ENCODE data around the gene UBR2.

The UBR2 gene

DNA sequence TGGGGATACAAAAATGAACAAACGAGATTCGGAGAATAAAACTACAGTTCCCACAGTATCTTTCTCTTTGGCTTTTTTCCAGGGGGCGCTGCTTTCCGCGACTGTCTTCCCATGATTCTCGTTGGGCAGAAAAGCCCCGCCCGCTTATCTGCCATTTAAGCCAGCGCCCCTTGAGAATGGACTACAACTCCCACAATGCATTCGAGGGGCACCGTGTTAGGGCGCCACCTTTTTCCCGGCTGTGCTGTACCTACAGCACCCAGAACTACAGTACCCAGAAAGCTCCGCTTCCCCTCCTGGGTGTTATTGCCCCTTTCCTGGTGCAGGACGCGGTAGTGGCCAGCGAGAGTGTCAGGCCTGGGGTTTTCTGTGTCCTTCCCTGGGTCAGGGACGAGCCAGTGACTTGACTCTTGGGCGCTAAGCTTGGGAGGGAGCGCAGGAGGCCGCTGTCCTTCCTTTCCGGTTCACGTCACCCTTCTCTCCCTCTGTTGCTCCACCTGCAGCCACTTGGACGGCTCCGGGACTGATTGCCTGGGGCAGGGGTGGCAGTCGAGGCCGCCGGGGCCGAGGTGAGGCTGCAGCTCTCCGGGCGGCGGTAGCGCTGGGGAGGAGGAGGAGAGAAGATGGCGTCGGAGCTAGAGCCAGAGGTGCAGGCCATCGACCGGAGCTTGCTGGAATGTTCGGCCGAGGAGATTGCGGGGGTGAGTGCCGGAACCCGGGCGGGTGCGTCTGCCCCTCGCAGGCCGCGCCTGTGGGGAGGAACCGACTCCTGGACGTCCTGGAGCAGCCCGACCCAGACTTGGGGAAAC, at the start of gene UBR2:
UBR2 (plus strand) TSS at position 333 of the 809 bp plus-strand sequence; CDS start at position 624, 291 bp downstream.
- peak; percentile 79 to 91 (median 84) for DNase-seq (ENCODE audit: low read depth in 4 of 4, low spot score in 1 of 4)

DNA sequence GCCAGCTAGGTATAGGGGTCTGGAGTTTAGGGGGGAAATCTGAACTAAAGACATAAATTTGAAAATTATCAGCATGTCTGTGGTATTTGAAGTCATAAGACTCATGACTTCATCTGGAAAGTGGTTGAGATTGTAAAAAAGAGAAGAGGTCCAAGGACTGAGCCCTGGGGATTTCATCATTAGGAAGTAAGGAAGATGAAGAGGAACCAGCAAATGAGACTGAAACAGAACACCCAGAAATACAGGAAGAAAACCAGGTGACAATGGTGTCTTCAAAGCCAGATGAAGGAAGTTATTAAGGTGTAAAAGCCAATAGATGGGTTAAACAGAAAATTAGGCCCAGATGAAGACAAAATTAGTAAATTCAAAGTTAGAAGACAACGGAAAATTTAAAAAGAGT, 49.1 kb upstream of the UBR2 start:
- DNase-seq (ENCODE audit: low read depth in 4 of 4, low spot score in 1 of 4): no peak

DNA sequence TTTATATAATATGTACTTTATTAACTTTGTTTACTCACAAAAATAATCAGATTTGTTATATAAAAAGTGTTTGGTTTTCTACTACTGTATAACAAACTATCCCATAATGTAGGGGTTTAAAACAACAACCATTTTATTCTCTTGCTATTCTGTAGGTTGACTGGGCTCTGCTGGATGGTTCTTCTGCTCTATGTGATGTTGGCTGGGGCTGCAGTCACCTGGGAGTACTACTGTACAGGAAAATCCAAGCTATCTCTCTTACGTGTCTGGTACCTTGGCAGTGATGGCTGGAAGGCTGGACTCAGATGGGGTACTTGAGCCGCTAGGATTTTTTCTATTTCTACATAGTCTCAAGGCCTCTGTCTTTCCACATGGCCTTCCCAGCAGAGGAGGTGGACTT, 44.0 kb upstream of the UBR2 start:
- no peak for DNase-seq (ENCODE audit: low read depth in 4 of 4, low spot score in 1 of 4)

DNA sequence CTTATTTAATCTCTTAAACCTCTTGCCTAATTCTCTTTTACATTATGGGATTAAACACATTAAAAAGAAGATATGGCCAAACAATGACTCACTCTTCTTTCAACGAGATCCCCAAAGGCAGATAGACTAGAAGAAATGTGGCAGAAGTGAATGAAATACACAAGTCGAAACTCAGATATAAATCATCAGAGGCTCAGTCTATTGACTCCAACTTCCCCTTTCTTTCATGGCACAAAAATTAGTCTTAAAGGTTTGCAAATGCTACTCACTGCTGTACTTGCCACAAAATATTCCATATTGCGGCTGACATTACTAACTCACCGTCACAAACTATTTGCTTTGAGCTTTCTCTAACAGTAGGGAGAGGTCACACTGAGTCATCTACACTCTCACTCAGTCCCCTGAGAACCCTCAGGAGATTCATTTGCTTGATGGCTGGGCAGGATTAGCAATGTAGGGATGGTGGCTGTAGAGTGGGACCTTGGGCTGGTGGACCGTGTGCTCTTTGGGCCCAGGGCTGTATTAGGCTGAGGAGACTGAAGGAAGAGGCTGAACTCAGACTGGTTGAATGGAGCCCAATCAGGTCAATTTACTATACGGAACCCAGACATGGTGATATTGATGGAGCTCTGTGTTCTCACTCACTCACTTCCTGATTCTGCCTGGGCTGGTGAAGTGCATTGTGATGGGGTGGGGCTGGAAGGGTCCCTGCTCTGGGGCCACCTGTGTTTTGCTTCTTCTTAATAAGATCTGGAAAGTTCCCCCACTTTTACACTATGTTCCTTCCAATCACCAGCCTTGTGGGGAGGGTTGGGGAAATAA, 42.8 kb upstream of the UBR2 start:
- DNase-seq (ENCODE audit: low read depth in 4 of 4, low spot score in 1 of 4): peak in 1 of 4 experiments; percentile 4

DNA sequence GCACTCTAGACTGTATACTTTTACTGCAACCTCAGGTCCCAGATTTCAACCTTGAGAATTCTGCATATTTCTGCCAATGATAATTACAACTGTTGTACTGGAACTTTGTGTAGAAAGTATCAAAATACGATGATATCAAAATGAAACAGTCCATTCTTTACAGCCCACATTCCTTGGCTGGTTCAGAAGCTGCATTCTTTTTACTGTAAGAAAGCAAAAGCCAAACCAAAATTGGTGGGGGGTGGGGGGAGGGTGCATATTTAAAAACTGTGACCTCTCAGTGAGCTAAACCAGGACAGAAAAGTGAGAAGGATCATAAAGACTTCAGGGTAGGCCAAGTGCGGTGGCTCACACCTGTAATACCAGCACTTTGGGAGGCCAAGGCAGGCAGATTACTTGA, 41.8 kb upstream of the UBR2 start:
- DNase-seq (ENCODE audit: low read depth in 4 of 4, low spot score in 1 of 4): no peak

DNA sequence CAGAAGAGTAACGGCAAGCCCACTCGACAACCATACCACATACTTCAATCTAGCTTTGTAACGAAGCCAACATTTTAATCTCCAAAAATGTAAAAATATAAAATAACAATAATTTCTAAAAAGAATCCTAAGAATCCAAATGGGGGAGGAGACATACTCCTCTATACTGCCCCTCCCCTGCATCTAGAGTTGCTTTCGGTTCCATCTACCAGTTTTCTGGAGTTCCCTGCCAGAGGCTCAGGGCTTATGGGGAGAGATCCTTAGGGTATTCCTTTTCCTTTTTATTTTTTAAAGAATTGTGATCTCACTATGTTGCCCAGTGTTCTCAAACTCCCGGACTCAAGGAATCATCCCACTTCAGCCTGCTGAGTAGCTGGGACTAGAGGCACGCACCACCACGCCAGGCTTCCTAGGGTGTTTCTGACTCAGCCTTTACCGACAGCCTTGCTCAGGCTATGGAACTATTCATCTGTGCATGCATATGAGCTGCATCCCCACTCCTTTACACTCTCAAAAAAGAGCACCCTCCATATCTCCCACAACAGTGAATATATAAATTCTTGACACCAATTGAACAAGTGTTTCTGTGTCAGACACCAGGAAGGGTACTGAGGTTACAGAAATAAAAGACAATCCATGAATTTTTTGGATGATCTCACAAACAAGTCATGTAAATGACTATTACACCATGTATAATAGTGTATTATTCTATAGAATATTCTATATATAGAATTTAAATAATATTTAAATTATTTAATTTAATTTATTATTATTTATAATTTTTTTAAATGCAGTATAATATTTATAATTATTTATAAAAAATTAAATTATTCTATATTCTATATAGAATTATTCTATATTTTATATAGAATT, 40.7 kb upstream of the UBR2 start:
- no peak for DNase-seq (ENCODE audit: low read depth in 4 of 4, low spot score in 1 of 4)

DNA sequence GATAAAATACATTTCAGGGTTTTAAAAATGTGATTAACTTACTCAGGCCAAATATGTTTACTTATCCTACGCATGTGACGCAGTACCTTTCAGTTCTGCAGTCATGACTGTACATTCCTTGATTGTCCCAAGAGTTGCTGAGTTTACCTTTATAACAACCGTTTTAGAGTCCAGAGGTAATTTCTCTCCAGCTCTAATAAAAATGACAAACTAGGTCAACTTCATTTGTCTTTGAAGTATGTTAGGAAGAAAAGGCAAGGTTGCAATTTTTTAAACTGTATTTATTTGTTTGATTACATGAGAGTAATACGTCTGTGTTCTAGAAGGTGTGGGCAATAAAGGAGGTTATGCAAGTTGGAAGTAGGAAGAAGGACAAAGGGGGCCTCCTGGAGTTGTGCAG, 38.6 kb upstream of the UBR2 start:
- DNase-seq (ENCODE audit: low read depth in 4 of 4, low spot score in 1 of 4): no peak

DNA sequence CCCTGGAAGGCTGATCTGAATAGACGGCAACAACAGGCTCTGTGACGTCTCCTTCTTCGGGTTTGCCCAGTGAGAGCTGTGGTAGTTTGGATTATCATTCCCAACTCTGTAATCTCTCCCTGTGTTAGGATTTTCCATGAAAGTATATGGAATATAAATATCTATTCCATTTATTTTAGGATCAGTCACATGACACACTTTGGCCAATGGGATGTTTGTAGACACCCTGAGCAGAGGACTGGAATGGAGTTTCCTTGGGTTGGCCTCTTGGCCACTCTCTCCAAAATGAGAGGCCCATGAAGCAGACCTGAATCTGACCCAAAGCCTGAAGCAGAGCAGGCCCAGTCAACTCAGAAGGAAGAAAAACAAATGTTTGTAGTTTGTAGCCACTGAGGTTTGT, 37.2 kb upstream of the UBR2 start:
- DNase-seq (ENCODE audit: low read depth in 4 of 4, low spot score in 1 of 4): no peak

DNA sequence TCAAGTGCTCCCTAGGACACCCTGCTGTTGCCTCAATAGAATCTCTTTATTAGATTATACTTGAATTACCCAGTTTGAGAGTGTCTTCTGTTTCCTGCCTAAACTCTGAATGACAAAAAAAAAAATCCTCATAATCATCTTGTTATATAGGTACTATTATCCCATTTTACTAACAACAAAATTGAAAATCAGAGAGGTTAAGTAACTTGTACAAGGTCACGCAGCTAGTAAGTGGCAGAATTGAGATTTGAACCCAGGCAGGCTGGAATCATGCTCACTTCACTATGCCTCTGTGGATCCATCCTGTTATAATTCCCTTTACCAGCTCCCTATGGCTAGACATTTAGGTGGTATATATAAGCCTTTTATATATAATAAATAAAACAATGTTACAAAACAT, 36.6 kb upstream of the UBR2 start:
- no peak for DNase-seq (ENCODE audit: low read depth in 4 of 4, low spot score in 1 of 4)

DNA sequence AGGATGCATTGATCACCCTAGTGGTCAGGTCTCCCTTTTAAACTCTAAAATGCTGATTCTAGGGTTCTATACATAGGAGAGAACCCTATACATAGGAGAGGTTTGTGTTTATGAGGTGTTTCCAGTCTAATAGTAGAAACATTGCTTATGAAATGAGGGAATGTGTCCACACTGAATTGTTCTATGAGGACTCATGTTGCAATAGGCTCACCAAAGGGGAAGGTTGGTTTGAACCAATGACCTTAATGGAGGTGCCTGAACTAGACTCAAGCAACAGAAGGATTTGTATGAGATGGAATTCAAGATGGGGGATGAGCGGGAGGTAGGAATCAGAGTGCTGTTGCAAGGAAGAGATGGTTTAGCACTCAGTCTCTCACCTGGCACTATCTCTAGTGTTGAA, 33.5 kb upstream of the UBR2 start:
- DNase-seq (ENCODE audit: low read depth in 4 of 4, low spot score in 1 of 4): no peak

DNA sequence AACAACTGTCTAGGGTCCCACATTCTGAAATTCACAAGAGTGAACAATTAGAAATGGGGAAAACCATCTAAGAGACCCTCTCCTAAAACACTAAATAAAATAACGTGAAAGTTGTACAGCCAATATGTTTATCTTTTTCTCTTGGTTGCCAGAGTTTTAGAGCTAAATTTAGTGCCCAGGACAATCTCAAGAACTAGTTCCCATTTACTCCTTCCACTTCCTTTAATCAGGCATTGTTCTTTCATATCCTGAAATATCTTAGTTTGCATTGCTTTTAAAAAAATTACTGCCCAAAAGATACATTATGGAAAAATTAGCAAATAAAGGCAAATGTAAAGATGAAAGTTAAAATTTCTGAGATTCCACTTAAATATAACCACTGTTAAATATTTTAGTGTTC, 33.1 kb upstream of the UBR2 start:
- DNase-seq (ENCODE audit: low read depth in 4 of 4, low spot score in 1 of 4): no peak

DNA sequence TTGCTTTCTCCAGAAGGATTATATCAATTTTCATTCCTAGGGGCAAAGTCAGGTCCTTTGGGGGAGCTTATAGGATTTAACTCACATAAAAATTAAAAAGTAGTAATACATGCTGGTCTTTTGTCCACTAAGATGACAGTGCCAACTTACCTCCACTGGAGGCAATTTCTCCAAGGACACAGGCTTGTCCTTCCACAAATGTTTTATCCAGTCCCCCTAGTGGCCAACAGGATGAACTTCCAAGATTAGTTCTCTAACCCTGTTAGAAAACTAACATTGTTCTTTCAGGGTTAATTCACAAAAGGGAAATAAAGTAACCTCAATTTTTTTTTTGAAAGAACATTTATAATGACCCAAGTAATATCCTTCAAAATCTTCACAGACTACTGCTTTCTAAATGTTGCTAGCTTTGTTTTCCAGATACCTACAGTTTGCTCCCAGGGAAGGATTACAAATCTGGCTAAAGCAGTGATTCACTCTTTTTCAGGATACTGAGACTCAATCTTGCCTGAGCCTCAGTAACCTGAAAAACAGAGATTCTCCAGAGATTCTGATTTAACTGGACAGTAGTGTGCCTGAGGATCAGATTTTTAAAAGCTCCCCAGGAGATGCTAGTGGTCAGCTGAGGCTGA, 31.7 kb upstream of the UBR2 start:
- DNase-seq (ENCODE audit: low read depth in 4 of 4, low spot score in 1 of 4): no peak

DNA sequence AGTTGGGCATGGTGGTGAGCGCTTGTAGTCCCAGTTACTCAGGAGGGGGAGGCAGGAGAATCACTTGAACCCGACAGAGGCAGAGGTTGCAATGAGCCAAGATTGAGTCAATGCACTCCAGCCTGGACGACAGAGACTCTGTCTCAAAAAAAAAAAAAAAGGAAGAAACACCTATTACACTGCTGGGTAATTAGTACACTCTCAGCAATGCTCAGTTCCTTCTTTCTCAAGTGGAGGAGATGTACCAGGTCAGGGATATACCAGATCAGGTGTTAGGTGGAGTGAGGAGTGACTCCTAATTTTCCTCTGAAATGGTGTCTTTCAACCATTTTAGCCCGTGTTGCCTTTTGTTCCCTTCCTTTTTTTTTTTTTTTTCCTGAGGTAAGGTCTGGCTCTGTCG, 30.0 kb upstream of the UBR2 start:
- no peak for DNase-seq (ENCODE audit: low read depth in 4 of 4, low spot score in 1 of 4)

DNA sequence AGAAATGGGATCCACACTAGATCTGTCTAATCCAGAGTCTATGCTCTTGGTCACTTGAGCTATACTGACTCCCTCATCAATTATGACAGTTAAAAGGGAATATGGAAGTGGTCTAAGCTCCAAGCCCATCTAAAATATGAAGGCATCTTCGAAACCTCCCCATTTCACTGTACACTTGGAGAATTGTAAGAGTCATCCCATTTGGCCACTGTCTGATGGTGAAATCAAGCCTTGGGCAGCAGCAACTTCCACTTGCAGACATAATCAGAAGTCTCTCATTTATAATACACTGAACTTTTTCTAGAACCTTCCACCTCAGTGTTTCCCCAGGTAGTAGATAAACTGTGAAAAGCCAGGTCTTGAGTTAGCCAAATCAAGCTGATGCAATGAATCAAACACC, 26.3 kb upstream of the UBR2 start:
- DNase-seq (ENCODE audit: low read depth in 4 of 4, low spot score in 1 of 4): no peak

DNA sequence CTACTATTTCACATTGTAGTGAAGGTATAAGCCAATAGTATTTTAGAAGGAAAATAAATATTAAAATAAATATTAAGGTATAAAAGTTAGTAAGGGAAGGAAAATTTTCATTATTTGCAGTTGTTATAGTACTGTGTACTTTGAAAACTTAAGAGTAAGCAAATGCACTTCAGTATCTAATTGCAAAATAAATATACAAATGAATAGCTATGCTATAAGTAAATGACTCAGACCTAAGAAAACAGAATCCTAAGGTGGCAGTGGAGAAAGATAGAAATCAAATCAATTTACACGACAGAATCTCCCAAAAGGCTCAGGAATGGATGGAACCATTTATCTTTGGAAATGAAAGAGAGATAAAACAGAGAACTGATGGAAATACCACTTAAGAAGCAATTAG, 24.7 kb upstream of the UBR2 start:
- no peak for DNase-seq (ENCODE audit: low read depth in 4 of 4, low spot score in 1 of 4)

DNA sequence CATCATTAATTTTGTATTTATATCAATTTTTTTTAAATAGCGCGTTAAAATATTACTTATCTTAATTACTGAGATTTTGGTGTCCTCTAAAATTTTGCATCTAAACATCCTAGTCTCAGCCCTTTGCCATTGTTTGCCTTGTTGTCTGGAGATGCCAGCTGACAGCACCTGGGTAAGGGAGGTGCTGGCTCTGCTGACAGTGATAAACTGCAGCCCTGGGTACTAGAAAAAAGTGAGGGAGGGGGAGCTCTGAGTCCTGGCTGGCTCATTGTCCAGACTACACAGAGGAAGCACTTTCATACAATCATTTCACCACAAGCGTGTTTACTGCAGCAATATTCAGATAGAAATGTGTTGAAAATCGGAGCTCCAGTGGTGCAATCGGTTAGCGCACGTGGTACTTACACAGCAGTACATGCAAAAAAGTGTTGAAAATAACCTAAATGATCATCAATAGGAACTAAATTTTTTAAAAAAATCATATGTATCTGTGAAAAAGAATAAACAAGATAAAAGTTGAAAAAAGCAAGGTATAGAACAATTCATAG, 18.5 kb upstream of the UBR2 start:
- no peak for DNase-seq (ENCODE audit: low read depth in 4 of 4, low spot score in 1 of 4)

DNA sequence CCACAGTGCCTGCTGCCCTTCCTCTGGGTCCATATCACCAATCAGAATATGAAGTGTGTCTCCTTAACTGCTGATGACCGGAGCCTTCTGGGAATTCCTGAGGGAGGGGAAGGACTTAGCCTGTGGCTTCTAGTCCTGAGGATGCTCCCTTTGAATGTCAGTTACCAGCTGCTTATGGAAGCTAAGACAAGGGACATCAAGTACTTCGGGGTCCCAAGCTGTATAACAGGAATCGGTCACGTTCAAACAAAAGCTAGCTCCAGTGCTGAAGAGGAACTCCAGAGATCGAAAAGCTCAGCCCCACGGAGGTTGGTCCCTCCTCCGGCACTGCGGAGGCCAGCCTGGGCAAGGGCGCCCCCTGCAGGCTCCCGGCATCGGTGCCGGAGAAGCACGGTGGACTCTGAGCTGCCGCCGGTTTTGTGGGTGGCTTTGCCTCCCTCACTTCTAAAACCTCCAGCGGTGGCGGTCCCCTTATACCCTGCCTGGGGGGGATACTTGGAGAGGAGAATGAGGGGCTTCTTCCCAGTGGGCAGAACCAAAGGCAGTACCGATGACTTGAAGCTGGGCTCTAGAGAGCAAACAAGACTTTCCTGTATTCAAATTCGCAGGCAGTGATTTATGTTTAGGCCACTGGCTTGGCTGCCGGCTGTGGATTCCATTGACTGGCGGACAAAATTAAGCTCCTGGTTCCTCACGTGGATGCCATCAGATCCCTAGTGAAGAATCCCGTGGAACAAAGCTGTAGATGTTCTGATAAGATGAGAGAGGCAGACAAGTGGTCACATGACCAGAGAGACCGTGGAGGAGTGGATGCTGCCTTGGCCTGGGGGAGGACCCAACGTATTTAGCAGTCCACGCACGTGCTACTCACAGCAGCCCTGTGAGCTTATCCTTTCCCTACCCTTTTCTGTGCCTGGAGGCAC, 16.2 kb upstream of the UBR2 start:
- peak; percentile 81 to 85 (median 83) for DNase-seq (ENCODE audit: low read depth in 4 of 4, low spot score in 1 of 4)

DNA sequence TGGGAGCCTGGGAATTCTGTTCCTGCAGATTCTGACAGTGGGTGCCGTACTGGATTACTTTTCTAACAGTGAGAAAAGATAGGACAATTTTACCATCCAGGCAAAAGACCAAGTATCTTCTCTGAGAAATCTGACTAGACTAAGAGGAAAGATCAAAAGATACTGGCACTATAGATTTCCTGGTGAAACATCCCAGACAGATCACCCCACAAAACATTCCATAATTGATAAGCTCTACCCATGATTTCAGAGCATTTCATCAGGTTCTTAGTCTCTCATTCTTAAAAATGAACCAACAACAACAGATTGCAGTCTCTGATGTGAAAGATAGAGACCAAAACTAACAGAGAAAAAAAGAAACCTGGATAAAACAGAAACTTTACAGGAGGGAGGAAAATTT, 13.6 kb upstream of the UBR2 start:
- no peak for DNase-seq (ENCODE audit: low read depth in 4 of 4, low spot score in 1 of 4)

DNA sequence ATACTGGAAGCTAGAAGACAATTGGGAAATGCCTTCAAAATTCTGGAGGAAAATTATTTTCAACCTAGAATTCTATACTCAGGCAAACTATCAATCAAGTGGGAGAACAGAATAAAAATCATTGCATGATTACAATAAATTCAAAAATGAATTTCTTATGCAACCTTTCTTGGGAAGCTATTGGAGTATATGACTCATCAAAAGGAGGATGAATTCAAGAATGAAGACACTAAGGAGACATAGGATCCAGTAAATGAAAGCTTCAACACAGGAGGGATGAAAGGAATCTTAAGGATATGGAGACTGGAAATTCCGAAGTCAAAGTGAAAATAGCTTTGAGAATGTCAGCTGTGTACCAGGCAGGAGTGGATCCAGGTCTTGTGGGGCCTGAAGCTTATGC, 12.6 kb upstream of the UBR2 start:
- no peak for DNase-seq (ENCODE audit: low read depth in 4 of 4, low spot score in 1 of 4)

DNA sequence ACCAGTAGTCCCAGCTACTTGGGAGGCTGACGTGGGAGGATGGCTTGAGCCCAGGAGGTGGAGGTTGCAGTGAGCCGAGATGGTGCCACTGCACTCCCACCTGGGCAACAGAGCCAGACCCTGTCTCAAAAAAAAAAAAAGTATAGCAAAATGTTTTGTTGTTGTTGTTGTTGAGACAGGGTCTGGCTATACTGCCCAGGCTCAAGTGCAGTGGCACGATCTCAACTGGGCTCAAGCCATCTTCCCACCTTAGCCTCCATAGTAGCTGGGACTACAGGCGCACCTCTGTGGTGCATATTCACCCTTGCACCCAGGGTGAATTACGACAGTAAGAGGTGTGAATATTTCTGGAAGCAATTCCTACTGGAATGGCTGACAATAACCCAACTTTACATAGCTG, 11.4 kb upstream of the UBR2 start:
- DNase-seq (ENCODE audit: low read depth in 4 of 4, low spot score in 1 of 4): no peak

Data from stimulated activated CD4-positive, alpha-beta T cell treated with anti-CD3 and anti-CD28 coated beads, Interleukin-1b, Interleukin-23, amount 100 ng/mL, for 24 hours (primary cell).